MV-4-11 (cell line): ENCODE data around the gene SUCO.

Source experiments
- DNase-seq: peaks from one replicate; lab custom pipeline; 2025; lab: John Stamatoyannopoulos, UW

The SUCO gene

DNA sequence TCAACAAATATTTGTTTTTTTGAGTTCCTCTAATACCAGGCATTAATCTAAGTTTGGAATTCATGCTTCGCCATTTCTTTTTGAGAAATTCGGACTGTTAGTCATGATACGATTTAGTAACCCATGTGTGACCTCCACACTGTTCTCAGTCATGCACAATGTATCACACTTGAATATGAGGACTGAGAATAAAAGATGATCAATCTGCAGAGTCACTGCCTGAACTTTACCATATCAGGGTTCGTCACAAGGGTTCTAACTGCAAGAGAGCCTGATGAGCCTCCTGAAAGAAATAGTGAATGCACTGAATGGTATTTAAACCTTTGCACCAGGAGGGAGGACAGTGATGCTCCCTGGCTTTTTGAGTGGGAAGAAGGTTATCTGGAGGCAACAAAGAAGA is 115.0 kb downstream of the SUCO start:
- no peak for DNase-seq

DNA sequence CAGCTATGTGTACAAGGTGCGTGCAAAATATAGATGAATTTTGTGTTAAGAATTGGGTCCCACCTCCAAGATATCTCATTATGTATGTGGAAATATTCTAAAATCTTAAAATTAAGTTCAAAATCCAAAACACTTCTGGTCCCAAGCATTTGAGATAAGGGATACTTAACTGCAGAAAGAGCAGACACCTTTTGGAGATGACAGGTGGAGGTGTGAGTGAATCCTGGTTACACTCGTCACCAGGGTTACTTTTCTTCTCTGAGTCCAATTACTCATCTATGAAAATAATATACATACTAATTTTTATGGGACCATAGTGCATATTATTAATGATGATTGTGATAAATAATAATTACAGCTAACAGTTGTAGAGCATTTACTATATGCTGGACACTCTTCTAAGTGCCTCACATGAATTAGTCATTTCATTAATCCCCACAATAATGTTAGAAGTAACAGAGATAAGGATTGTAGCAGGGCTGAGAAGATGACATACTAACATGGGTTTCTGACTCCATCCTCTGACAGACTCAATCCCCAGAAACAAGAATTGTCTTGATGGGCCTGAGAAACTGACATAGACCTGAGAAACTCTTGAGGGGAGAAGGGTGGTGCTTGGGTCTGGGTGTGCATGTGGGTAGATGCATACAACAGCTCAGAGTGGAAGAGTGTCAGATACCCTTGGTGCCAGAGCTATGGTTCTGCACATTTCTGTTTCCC is 117.7 kb downstream of the SUCO start:
- DNase-seq = no peak

DNA sequence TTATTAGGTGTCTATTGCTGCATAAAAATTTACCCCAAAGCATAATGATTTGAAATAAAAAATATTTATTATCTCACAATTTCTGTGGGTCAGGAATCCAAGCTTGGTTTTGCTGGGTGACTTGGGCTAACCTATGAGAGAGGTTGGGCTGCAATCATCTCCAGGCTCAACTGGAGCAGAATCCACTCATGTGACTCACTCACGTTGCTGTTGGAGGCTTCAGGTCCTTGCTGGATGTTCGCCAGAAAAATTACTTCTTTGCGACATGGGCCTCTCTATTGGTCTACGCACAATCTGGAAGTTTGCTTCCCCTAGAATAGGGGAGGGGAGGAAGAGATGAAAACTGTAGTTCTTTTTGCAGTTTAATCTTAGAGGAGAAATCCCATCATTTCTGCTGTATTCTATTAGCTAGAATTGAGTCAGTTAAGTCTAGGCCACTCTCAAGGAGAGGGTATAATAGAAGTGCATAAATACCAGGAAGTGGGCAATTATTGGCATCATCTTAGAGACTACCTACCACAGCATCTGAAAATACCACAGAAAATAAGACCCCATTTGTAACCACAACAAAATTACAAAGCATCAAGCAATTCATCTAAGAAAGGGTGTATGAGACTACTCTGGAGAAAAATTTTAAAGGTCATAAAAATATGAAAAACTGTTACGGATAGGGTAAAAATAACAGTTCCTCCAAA is 120.2 kb downstream of the SUCO start:
- DNase-seq = no peak

GRCh38 chr1:172654535-172654934 is 121.6 kb downstream of the SUCO start:
- peak; percentile 4 for DNase-seq

DNA sequence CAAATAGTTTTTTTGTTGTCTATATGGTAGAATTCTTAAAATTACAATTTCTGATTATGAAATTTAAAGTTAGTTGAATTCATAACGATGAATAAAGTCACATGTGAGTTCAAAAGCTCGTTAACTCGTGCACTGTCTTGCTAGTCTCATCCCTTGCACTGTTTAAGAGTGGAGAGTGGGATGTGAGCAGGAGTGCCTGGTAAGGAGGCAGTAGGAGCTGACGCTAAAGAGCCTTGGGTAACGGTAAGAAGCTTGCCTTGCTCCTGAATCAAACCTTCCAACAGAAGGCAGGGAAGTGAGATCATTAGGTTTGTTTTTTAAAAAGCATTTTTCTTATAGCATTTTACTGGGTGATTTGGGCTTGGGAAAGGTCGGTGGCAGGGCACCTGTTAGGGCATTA is 123.6 kb downstream of the SUCO start:
- DNase-seq = no peak

- no peak for DNase-seq
Observed at GRCh38 chr1:172657586-172657985, 124.6 kb downstream of the SUCO start.

DNA sequence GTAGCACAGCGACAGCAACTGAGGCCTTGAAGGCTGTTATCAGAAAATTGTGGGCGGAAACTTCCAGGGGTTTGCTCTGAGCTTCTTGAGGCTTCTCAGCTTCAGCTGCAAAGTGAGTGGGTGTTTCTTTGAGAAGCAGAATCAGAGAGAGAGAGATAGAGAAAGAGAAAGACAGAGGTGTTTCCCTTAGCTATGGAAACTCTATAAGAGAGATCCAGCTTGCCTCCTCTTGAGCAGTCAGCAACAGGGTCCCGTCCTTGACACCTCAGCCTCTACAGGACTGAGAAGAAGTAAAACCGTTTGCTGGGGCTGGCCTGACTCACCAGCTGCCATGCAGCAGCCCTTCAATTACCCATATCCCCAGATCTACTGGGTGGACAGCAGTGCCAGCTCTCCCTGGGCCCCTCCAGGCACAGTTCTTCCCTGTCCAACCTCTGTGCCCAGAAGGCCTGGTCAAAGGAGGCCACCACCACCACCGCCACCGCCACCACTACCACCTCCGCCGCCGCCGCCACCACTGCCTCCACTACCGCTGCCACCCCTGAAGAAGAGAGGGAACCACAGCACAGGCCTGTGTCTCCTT is 126.0 kb downstream of the SUCO start, which contains the start of gene FASLG:
Gene FASLG, plus strand, starts transcription at position 233 of the 583 bp plus-strand sequence. Its CDS starts 99 bp downstream, at position 332.
- DNase-seq = no peak

DNA sequence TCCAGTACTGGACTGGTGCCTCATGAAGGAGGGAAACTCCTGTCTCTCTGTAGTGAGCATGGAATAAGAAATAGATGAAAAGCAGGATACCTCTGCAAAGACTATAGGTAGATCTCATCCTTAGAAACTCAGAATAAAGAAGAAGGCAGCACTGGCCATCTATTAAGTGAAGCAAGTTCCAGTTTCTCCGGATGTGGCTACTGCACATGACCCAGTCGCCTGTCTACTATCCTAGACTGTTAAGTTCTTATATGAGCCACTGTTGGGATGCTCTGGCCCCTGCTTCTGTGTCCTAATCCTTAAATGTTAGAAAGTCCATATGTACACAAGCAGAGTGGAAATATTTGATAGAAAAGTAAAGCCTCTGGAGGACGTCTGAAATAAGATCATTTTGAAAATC is 128.2 kb downstream of the SUCO start:
- peak; percentile 54 for DNase-seq
